ENCODE results near the gene ZNF444. TPM values are rescaled to one million over a fixed set of nuclear protein-coding genes. Genes with fewer than 3 reads are reported as not detected.
A peak's percentile ranks its signal among the peaks of the same experiment; 100 is the strongest.
"Not testable (repeated sequence)": the region's sequence is repeated elsewhere in the genome, so short reads cannot be mapped to it uniquely, and the experiment has no call there.

The ZNF444 gene
- total RNA-seq, result 10 to 100 TPM; 28.6 to 33.7 TPM

GRCh38 chr19:56140583-56141416 is at the start of gene ZNF444:
Gene ZNF444, plus strand, starts transcription at chr19:56141287. Its CDS starts 5,625 bp downstream, at chr19:56146912.
- peak; percentile 97 for DNase-seq
- no peaks in the 10 kb centered on the region for H3K9me3 Mint-ChIP-seq
- H3K4me1 Mint-ChIP-seq, result peaks cover 28% of the 10 kb centered on the region
- peak within 1 kb of the TSS; percentile 94 for H3K4me3 Mint-ChIP-seq
- no peaks in the 10 kb centered on the region for H3K27me3 Mint-ChIP-seq
- peaks cover 2% of the 10 kb centered on the region for H3K36me3 Mint-ChIP-seq
- H3K27ac Mint-ChIP-seq, result peak within 1 kb of the TSS; percentile 95

GRCh38 chr19:56091751-56092546 is 49.1 kb upstream of the ZNF444 start:
- Mint-ChIP-seq H3K4me3 (no peak overlapping the region), H3K27ac (no peak overlapping the region), H3K36me3 (peaks cover 25% of the 10 kb centered on the region), H3K9me3 (peaks cover 6% of the 10 kb centered on the region), H3K27me3 (no peaks in the 10 kb centered on the region), H3K4me1 (peaks cover 3% of the 10 kb centered on the region)
- no peak for DNase-seq

- peaks cover 6% of the 10 kb centered on the region for H3K9me3 Mint-ChIP-seq
- H3K4me1 Mint-ChIP-seq, result peaks cover 3% of the 10 kb centered on the region
- H3K27me3 Mint-ChIP-seq, result no peaks in the 10 kb centered on the region
These were observed 48.1 kb upstream of the ZNF444 start for GRCh38 chr19:56092685-56093631.

GRCh38 chr19:56094449-56094848 is 46.6 kb upstream of the ZNF444 start:
- Mint-ChIP-seq H3K36me3 (peaks cover 25% of the 10 kb centered on the region), H3K4me3 (no peak overlapping the region), H3K27ac (no peak overlapping the region), H3K9me3 (peaks cover 6% of the 10 kb centered on the region), H3K4me1 (peaks cover 3% of the 10 kb centered on the region), H3K27me3 (no peaks in the 10 kb centered on the region)
- DNase-seq, result no peak

More at GRCh38 chr19:56092685-56093631, 48.1 kb upstream of the ZNF444 start:
- no peak for DNase-seq
- no peak overlapping the region for H3K27ac Mint-ChIP-seq
- H3K4me3 Mint-ChIP-seq, result no peak overlapping the region
- H3K36me3 Mint-ChIP-seq, result peaks cover 25% of the 10 kb centered on the region

- no peaks in the 10 kb centered on the region for H3K27me3 Mint-ChIP-seq
These were observed 44.4 kb upstream of the ZNF444 start for GRCh38 chr19:56096665-56097064.

GRCh38 chr19:56097306-56097705 is 43.8 kb upstream of the ZNF444 start:
- no peak for DNase-seq
- H3K9me3 Mint-ChIP-seq, result peaks cover 6% of the 10 kb centered on the region
- H3K27ac Mint-ChIP-seq, result no peak overlapping the region
- H3K27me3 Mint-ChIP-seq, result no peaks in the 10 kb centered on the region
- H3K36me3 Mint-ChIP-seq, result peaks cover 28% of the 10 kb centered on the region
- H3K4me1 Mint-ChIP-seq, result peaks cover 3% of the 10 kb centered on the region
- H3K4me3 Mint-ChIP-seq, result no peak overlapping the region

More at GRCh38 chr19:56096665-56097064, 44.4 kb upstream of the ZNF444 start:
- peaks cover 28% of the 10 kb centered on the region for H3K36me3 Mint-ChIP-seq
- H3K27ac Mint-ChIP-seq, result no peak overlapping the region
- H3K4me3 Mint-ChIP-seq, result no peak overlapping the region
- H3K9me3 Mint-ChIP-seq, result peaks cover 6% of the 10 kb centered on the region
- H3K4me1 Mint-ChIP-seq, result peaks cover 3% of the 10 kb centered on the region
- no peak for DNase-seq

GRCh38 chr19:56097776-56098175 is 43.3 kb upstream of the ZNF444 start:
- peaks cover 2% of the 10 kb centered on the region for H3K4me1 Mint-ChIP-seq
- H3K4me3 Mint-ChIP-seq, result no peak overlapping the region
- H3K27me3 Mint-ChIP-seq, result no peaks in the 10 kb centered on the region
- peaks cover 25% of the 10 kb centered on the region for H3K36me3 Mint-ChIP-seq
- no peak overlapping the region for H3K27ac Mint-ChIP-seq
- peaks cover 3% of the 10 kb centered on the region for H3K9me3 Mint-ChIP-seq
- no peak for DNase-seq

- H3K36me3 Mint-ChIP-seq, result peaks cover 20% of the 10 kb centered on the region
- not testable (repeated sequence) for H3K4me1 Mint-ChIP-seq, DNase-seq, H3K27ac Mint-ChIP-seq, H3K4me3 Mint-ChIP-seq, H3K9me3 Mint-ChIP-seq, H3K27me3 Mint-ChIP-seq
These were observed 42.9 kb upstream of the ZNF444 start for GRCh38 chr19:56098237-56098636.

- H3K4me3 Mint-ChIP-seq, result no peak overlapping the region
- no peak for DNase-seq
- H3K9me3 Mint-ChIP-seq, result no peaks in the 10 kb centered on the region
- H3K27ac Mint-ChIP-seq, result no peak overlapping the region
- H3K36me3 Mint-ChIP-seq, result peaks cover 15% of the 10 kb centered on the region
- H3K4me1 Mint-ChIP-seq, result peaks cover 2% of the 10 kb centered on the region
- no peaks in the 10 kb centered on the region for H3K27me3 Mint-ChIP-seq
These were observed 42.1 kb upstream of the ZNF444 start for GRCh38 chr19:56098731-56099568.

GRCh38 chr19:56099638-56100539 is 41.2 kb upstream of the ZNF444 start:
- H3K9me3 Mint-ChIP-seq, result no peaks in the 10 kb centered on the region
- H3K4me1 Mint-ChIP-seq, result peaks cover 5% of the 10 kb centered on the region
- no peak overlapping the region for H3K4me3 Mint-ChIP-seq
- H3K27ac Mint-ChIP-seq, result no peak overlapping the region
- H3K36me3 Mint-ChIP-seq, result peaks cover 10% of the 10 kb centered on the region
- no peak for DNase-seq
- H3K27me3 Mint-ChIP-seq, result no peaks in the 10 kb centered on the region

GRCh38 chr19:56101095-56101494 is 40.0 kb upstream of the ZNF444 start:
- H3K4me1 Mint-ChIP-seq, result peaks cover 14% of the 10 kb centered on the region
- peaks cover 8% of the 10 kb centered on the region for H3K36me3 Mint-ChIP-seq
- no peak overlapping the region for H3K27ac Mint-ChIP-seq
- H3K4me3 Mint-ChIP-seq, result no peak overlapping the region
- no peaks in the 10 kb centered on the region for H3K9me3 Mint-ChIP-seq
- no peaks in the 10 kb centered on the region for H3K27me3 Mint-ChIP-seq
- no peak for DNase-seq

GRCh38 chr19:56101746-56102535 is 39.1 kb upstream of the ZNF444 start:
- Mint-ChIP-seq H3K4me3 (no peak overlapping the region), H3K9me3 (no peaks in the 10 kb centered on the region), H3K27ac (no peak overlapping the region)

More at GRCh38 chr19:56101746-56102535, 39.1 kb upstream of the ZNF444 start:
- H3K27me3 Mint-ChIP-seq, result no peaks in the 10 kb centered on the region
- DNase-seq, result no peak
- H3K4me1 Mint-ChIP-seq, result peaks cover 20% of the 10 kb centered on the region
- H3K36me3 Mint-ChIP-seq, result peaks cover 14% of the 10 kb centered on the region
